ENCODE results near the gene GAL3ST1. TPM values are rescaled to one million over a fixed set of nuclear protein-coding genes. Genes with fewer than 3 reads are reported as not detected.
"Not testable (repeated sequence)": the region's sequence is repeated elsewhere in the genome, so short reads cannot be mapped to it uniquely, and the experiment has no call there.

The GAL3ST1 gene, protein sequence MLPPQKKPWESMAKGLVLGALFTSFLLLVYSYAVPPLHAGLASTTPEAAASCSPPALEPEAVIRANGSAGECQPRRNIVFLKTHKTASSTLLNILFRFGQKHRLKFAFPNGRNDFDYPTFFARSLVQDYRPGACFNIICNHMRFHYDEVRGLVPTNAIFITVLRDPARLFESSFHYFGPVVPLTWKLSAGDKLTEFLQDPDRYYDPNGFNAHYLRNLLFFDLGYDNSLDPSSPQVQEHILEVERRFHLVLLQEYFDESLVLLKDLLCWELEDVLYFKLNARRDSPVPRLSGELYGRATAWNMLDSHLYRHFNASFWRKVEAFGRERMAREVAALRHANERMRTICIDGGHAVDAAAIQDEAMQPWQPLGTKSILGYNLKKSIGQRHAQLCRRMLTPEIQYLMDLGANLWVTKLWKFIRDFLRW
- 0.30 TPM in 1 of 2 replicates, not detected in the other for total RNA-seq (2014; rRNA removed; shearing (Covaris generic))
- not detected in 2 replicates for polyA plus RNA-seq (2014; cell fraction: nucleus; rRNA removed)

DNA sequence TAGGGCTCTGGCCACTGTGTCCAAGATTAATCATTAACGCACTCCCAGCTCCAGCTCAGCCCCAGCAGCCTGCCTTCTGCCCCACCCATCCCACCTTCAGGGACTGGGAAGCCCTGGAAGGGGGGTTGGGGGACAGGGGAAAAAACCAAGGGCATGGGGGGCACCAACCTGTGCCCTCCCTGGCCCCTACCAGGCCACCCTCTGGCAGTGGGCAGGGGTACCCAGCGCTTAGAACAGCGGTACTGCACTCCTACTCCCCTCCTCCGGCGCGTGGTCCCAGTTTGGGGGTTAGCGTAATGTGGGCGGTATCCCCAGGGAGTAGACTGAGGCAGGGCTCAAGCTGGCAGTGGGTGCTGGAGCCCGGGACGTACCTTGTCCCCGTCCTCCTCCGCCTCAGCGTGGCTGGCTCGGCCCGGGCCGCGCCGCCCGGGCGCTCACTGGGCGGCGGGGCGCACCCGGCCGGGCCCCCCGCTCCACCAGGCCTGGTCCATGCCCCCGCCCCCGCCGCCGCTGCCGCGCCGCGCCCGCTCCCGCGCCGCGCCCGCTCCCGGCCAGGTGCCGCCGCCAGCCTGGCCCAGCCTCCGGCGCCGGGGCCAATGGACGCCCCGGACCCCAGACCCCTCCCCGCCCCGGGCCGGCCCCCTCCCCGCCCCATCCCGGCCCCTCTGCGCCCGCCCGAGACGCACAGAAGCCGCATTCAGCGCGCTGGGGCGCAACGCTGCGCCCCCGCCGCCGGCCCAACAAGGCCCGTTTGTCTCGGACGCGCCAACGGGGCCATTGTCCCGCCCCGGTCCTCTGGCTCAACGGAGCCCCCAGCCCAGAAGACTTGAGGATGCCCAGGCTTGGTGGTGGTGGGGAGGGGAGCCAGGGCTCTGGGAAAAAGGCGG lies at the start of gene GAL3ST1:
Gene GAL3ST1, minus strand, starts transcription at position 571 of the 887 bp plus-strand sequence. CDS start 17,273 bp downstream, outside the sequence.
- DNase-seq (ENCODE audit: extremely low read depth, low read depth) = no peak

GRCh38 chr22:30619909-30620308 lies 45.4 kb upstream of the GAL3ST1 start:
- DNase-seq (ENCODE audit: extremely low read depth, low read depth) = not testable (repeated sequence)

- DNase-seq (ENCODE audit: extremely low read depth, low read depth) = no peak
Measured at GRCh38 chr22:30617819-30618218, 43.4 kb upstream of the GAL3ST1 start.

DNA sequence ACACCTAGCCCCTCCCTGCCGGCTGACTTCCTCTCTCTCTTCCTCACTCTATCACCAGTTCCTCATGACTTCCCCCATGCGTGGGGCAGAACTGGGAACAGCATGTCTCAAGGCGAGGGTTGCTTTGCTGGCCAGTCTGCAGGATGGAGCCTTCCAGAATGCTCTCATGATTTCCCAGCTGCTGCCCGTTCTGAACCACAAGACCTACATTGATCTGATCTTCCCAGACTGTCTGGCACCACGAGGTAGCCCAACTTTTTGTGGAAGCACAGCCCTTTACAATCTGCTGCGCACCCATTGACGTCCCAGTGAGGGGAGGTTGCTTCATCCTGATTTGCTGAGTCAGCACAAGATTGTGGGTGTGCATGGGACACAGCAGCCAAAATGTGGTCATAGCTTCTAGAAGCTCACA lies 41.1 kb upstream of the GAL3ST1 start:
- no peak for DNase-seq (ENCODE audit: extremely low read depth, low read depth)

- no peak for DNase-seq (ENCODE audit: extremely low read depth, low read depth)
Measured at GRCh38 chr22:30614879-30615278, 40.4 kb upstream of the GAL3ST1 start.

- no peak for DNase-seq (ENCODE audit: extremely low read depth, low read depth)
Measured at GRCh38 chr22:30614268-30614667, 39.8 kb upstream of the GAL3ST1 start.

DNA sequence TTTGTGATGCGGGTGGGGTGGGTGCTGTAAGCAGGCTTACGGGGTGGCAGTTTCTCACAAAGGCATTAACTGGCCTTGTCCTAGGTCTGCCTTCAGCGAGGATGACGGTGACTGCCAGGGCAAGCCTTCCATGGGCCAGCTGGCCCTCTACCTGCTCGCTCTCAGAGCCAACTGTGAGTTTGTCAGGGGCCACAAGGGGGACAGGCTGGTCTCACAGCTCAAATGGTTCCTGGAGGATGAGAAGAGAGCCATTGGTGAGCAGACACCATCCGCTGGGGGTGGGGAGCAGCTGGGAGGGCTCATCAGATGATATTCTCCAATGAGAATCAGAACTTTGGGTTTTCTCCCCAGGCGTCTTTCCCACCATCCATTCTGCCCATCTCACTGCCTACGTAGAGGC lies 38.3 kb upstream of the GAL3ST1 start:
- DNase-seq (ENCODE audit: extremely low read depth, low read depth) = no peak

DNA sequence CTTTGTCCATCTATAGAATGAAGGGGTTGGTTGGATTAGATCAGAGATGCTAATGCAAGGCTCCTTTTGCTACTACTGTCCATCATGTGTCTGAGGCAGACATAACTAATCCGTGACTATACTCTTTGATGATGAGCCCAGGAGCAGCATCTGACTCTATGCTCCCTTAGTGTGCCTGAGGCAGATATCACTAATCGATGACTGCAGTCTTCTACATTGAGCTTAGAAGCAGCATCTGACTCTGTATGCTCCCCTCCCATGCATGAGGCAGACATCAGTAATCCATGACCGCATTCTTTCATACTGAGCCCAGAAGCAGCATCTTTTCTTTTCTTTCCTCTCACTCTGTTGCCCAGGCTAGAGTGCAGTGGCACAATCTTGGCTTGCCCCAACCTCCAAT lies 36.7 kb upstream of the GAL3ST1 start:
- DNase-seq (ENCODE audit: extremely low read depth, low read depth) = no peak

GRCh38 chr22:30610299-30610698 lies 35.8 kb upstream of the GAL3ST1 start:
- DNase-seq (ENCODE audit: extremely low read depth, low read depth) = no peak

DNA sequence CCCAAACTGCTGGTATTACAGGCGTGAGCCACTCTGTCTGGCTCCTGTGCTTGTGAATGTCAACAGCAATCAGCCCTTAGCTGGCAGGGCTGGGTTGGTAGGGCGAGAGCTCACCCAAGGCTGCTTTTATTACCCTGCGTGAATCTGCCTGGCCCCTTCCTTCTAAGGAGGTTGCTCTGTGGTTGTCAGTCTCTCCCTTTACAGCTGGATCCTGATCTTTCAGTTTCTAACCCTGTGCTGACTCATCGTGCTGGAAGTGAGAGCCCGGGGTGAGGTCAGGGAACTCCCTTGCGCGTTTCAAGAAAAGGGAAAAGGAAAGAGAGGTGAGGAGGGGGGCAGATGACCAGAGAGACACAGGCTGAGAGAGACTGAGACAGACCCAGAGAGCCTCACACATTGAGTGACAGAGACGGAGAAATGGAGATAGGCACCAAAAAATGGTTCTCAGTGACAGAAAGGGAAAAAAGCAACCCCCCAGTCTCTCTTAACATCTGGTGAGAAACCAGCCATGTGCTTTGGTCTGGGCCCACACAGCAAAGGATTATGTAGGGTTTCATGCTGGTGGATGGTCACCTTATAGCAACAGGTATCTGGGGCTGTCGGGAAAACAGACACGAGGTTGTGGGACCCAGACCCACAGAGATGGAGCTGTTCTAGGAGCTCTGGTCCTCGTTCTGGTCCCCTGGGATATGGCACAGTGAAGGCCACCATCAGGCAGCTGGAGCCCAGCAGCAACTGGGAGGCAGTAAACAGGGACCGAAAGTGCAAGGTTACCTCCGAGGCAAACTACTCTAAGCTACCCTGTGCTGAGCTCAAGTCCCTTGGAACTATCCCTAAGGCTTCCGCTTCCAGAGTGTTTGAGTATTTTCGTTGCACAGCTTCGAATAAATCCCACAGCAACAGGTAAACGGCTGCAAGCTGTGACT lies 35.1 kb upstream of the GAL3ST1 start:
- peak; percentile 59 for DNase-seq (ENCODE audit: extremely low read depth, low read depth)

DNA sequence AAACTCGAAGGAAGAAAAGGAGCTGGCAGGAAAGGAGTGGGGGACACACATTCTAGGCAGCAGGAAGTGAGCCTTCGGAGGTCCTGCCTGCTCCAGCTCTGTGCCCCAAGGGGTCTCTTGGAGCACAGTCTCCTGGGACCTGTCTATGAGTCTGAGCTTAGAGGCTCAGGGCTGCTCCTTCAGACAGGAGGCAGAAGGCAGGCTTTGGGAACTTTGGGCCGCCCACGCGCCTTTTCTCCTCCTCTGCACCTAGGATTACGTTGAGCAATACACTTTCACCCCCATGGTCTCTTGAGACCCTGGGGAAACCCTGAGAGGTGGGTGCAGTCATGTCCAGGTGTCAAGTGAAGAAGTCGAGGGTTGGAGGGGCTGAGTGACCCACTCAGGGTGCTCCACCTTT lies 33.5 kb upstream of the GAL3ST1 start:
- no peak for DNase-seq (ENCODE audit: extremely low read depth, low read depth)

DNA sequence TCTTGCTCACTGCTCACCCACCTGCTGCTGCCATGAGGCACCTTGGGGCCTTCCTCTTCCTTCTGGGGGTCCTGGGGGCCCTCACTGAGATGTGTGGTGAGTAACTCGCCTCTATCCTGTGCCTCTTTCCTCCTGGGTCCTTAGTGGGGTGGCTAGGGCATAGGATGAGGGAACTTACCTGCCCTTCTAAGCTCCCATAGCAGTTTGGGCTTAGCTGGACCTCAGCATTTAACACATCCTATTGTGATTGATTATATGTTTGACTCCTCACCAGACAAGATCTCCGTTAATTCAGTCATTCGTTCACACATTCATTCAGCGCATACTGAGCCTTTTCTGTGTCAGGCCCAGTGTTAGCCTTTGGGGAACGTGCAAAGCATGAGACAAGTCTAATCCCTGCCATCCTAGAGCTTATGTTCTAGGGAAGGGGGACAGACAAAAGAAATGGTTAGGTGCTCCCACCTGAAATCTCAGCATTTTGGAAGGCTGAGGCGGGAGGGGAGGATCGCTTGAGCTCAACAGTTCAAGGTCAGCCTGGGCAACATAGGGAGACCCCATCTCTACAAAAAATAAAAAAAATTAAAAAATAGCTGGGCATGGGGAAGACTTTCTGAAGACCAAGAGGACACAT lies 33.0 kb upstream of the GAL3ST1 start:
- DNase-seq (ENCODE audit: extremely low read depth, low read depth) = no peak

DNA sequence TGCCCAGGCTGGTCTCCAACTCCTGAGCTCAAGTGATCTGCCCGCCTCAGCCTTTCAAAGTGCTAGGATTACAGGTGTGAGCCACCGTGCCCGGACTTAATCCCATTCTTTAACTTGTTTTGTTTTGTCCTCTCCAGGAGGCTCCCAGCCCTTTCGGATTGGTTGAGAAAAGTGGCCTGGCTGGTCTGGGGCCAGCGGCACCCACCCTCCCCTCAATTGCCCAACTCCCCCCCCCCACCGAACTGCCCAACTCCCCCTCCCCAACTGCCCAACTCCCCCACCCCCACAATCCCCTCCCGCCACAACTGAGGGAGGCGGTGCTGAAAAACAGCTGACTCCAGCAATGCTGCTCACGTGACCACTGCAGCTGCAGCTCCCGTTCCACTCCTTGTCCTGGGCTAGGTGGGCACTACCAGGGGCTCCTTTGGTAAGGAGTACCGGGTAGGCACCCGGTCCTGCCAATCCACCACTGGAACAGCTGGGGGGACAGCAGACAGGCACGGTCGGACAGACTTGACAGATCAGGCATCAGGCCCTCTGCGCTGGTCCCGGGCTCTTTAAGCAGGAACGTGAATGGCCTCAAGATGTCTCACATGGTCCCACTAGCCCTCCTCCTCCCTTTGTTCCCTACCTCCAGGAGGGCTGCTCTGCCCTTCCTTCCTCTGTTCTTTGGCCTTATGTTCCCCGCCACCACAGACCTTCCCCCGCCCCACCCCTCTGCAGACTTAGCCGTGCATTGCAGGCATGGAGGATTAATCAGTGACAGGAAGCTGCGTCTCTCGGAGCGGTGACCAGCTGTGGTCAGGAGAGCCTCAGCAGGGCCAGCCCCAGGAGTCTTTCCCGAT lies 32.2 kb upstream of the GAL3ST1 start, which contains the start of gene TCN2:
Gene TCN2, plus strand, starts transcription at position 720 of the 845 bp plus-strand sequence. CDS start 158 bp downstream, outside the sequence.
- peak; percentile 22 for DNase-seq (ENCODE audit: extremely low read depth, low read depth)

- peak; percentile 58 for DNase-seq (ENCODE audit: extremely low read depth, low read depth)
Measured at GRCh38 chr22:30605449-30606110, 31.1 kb upstream of the GAL3ST1 start.

GRCh38 chr22:30604723-30605122 lies 30.3 kb upstream of the GAL3ST1 start:
- DNase-seq (ENCODE audit: extremely low read depth, low read depth) = no peak

GRCh38 chr22:30603801-30604200 lies 29.3 kb upstream of the GAL3ST1 start:
- DNase-seq (ENCODE audit: extremely low read depth, low read depth) = no peak

GRCh38 chr22:30602049-30602448 lies 27.6 kb upstream of the GAL3ST1 start:
- DNase-seq (ENCODE audit: extremely low read depth, low read depth) = peak; percentile 25

GRCh38 chr22:30601464-30601863 lies 27.0 kb upstream of the GAL3ST1 start:
- no peak for DNase-seq (ENCODE audit: extremely low read depth, low read depth)
